Dermis microvascular lymphatic vessel endothelial cell (primary cell): ENCODE data around the gene EML3. TPM values are rescaled to one million over a fixed set of nuclear protein-coding genes. Genes with fewer than 3 reads are reported as not detected.
A peak's percentile ranks its signal among the peaks of the same experiment; 100 is the strongest.
"Not testable (repeated sequence)": the region's sequence is repeated elsewhere in the genome, so short reads cannot be mapped to it uniquely, and the experiment has no call there.

Source experiments
- DNase-seq, 2 donors: peaks; one replicate each; pipeline versions ENCODE4 v3.0.0 to v3.0.0-alpha.2; 2010; ENCODE audit warnings: low read depth in 2 of 2
- total RNA-seq: library from RNA; depleted of rRNA; stranded (reverse); fragments of >200 nt; gene quantifications from 2 replicates; pipeline ENCODE4 v1.2.1, GENCODE V29; 2014

EML3 gene
- total RNA-seq, 1 donor from 2014 or later, result 23.7 TPM

DNA sequence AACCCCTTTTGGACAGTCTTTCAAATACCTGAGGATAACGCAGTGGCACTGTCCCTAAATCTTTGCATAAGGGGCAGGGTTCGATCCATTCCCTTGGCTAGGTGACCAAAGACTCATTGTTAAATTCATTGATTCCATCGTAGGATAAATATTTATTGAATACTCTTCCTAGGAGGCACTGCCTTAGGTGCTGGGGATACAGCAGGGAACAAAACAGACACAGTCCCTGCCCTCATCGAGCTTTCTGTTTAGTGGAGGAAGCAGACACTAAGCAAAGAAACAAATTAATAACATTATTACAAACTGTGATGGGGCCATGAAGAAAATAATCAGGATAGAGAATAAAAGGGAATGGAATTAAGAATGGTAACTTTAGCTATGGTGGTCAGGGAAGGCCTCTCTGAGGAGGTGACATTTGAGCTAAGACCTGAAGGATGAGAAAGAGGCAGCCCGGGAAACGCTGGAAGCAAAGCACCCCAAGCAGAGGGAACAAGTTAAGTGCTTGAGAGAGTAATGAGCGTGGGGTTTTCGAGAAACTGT lies 8.5 kb upstream of the EML3 start:
- no peak for DNase-seq

DNA sequence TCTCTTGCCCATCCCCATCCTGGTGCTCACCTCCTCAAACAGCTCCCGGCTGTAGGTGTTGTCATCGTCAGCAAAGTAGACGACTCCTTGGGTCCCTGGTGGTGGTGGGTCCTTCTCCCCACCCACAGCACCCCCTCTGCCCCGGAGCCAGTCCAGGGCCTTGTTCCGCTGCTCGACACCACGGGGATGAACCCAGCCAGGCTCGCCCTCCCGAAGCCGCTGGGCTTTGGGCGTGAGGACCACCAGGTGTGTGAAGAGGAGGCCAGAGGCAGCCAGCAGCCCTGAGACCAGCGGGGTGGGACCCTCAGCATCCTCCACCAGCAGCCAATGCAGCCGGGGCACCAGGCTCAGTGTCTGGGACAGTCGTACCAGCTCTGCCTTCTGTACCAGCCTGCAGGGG lies 4.4 kb upstream of the EML3 start:
- not testable (repeated sequence) for DNase-seq

DNA sequence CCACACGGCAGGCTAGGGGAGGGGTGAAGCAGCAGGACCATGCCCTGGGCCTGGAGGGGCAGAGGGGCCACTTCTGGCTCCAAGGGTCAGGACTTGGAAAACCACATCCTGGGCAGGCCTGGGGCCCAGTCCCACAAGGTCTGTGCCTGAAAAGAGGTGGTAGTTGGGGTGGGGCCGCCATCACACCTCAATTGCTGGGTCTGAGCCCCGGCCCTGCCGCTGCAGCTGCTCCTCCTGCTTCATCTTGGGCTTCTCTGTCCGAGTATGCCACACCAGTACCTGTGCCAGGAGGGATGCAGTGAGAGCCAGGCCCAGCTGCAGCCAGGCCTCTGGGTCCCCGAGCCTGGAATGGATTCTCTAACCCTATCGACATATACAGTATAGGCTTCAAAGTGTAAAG lies 2.9 kb upstream of the EML3 start:
- DNase-seq, result no peak

GRCh38 chr11:62614275-62614674 lies 1.7 kb upstream of the EML3 start:
- no peak for DNase-seq

DNA sequence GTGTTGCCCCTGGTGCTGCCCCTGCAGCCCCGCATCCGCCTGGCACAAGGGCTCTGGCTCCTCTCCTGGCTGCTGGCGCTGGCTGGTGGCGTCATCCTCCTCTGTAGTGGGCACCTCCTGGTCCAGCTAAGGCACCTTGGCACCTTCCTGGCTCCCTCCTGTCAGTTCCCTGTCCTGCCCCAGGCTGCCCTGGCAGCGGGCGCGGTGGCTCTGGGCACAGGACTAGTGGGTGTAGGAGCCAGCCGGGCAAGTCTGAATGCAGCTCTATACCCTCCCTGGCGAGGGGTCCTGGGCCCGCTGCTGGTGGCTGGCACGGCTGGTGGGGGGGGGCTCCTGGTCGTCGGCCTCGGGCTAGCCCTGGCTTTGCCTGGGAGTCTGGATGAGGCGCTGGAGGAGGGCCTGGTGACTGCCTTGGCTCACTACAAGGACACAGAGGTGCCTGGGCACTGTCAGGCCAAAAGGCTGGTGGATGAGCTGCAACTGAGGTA lies 760 bp upstream of the EML3 start:
- DNase-seq, result no peak

DNA sequence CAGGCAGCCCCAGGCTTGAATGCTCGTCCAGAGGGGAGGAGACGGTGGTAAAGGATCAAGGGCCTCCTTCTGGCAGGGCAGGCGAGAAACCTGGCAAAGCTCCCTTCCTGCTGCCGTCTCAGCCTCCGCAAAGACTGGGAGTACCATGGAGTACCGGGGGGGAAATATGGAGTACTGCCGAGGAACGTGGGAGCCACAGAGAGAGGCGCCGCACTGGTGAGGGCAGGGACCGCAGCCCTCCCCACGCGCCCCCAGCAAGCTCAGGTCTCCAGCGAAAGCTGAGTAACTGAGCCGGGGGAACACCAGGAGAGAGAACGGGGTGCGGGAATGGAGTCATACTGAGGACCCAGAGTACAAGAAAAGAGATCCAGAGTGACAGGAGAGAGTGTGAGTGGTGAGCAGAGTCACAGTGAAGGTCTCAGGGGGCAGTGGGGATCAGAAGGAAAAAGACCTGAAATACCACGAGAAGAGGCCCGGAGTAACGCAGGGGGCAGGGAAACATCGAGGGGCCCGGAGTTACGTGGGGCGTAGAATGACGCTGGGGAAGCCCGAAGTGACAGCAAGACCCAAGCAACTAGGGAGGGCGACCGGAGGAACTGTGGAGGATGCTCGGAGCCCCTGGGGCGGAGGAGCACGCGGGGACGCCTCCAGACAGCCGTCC lies 740 bp downstream of the EML3 start:
- DNase-seq, result peak in 1 of 2 donors; percentile 54

- no peak for DNase-seq
Measured at GRCh38 chr11:62610814-62611704, 1.5 kb downstream of the EML3 start.

DNA sequence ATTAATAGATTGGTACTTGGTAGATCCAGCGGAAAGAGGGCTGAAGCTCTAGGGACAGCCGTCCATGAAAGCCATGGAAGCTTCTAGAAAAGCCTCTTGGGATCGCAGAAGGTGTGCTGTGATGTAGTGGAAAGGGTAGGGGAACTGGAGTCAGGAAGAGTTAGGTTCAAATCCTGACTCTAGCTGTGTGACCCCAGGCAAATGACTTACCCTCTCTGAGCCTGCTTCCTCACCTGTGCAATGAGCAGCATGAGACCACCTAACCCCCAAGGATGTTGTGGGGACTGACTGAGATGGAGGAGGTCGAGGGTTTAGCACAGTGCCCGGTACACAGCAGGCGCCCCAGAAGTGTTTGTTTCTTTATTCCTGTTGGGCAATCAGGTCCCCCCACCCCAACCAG lies 2.2 kb downstream of the EML3 start:
- no peak for DNase-seq

GRCh38 chr11:62608776-62609175 lies 3.8 kb downstream of the EML3 start:
- no peak for DNase-seq

GRCh38 chr11:62607714-62608113 lies 4.9 kb downstream of the EML3 start:
- DNase-seq, result no peak

GRCh38 chr11:62605902-62606301 lies 6.7 kb downstream of the EML3 start:
- no peak for DNase-seq

DNA sequence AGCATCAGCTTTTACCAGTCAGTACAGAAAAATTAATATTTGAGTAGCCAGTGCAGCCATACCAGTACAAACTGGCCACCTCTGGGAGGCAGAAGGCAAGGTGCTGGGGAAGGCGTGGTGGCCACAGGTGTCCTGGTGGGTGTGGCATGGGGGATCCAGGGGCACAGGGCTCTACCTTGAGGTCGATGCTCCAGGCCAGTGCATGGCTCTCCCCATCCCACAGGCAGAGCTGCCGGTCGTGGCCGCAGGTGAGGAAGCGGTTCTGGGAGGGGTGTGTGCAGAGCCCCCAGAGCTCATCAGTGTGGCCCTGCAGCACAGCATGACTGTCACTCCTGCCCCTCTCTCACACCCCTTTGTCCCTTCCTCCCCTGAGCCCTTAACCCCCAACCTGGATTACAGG lies 7.1 kb downstream of the EML3 start:
- DNase-seq, result no peak

- DNase-seq, result no peak
Measured at GRCh38 chr11:62604460-62605120, 8.0 kb downstream of the EML3 start.

GRCh38 chr11:62603776-62604299 lies 8.7 kb downstream of the EML3 start:
- DNase-seq, result no peak

DNA sequence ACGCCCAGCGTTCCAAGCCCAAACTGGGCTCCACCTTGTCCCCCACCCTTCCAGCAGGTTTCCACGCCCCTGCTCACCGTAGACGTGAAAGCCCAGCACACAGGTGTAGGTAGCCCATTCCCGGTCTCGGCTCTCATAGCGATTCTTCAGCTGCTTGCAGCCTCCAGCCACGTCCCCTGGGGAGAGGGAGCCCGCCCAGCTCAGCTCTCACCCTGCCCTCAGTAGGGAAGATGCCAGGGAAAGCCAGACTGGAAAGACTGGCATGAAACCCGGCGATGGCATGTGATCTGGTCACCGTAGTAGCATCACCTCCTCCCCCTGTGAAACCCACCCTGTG lies 9.5 kb downstream of the EML3 start:
- no peak for DNase-seq

- DNase-seq, result peak in 1 of 2 donors; percentile 76
Measured at GRCh38 chr11:62602141-62603071, 10.2 kb downstream of the EML3 start.

- DNase-seq, result peak; percentile 94 to 98
Measured at GRCh38 chr11:62601372-62602140, 11.0 kb downstream of the EML3 start, which contains the start of gene MTA2. TSS of gene MTA2 (minus strand) at chr11:62601865. CDS start at chr11:62601450, 415 bp downstream.

DNA sequence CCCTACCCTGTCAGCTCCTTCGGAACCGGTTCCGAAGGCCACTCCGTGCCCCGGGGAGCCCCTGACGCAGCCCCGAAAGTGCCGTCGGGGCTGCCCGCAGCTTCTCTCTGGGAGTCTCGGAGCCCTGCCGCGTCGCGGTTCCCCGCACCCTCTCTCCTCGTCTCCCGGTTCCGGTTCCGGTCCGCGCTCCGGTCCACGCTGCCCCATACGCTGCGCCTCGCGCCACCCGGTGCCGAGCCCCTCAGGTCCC lies 11.5 kb downstream of the EML3 start:
- peak in 1 of 2 donors; percentile 52 for DNase-seq

- DNase-seq, result no peak
Measured at GRCh38 chr11:62600367-62601121, 12.0 kb downstream of the EML3 start.
